NCI-H510A treated with DMSO at 0.1 percent for 48 hours (cell line): ENCODE data around the gene DCTN2.
A peak's percentile ranks its signal among the peaks of the same experiment; 100 is the strongest.
"Not testable (repeated sequence)": the region's sequence is repeated elsewhere in the genome, so short reads cannot be mapped to it uniquely, and the experiment has no call there.

Experiments
- DNase-seq: peaks from one replicate; lab custom pipeline; 2025; lab: John Stamatoyannopoulos, UW

Gene DCTN2

DNA sequence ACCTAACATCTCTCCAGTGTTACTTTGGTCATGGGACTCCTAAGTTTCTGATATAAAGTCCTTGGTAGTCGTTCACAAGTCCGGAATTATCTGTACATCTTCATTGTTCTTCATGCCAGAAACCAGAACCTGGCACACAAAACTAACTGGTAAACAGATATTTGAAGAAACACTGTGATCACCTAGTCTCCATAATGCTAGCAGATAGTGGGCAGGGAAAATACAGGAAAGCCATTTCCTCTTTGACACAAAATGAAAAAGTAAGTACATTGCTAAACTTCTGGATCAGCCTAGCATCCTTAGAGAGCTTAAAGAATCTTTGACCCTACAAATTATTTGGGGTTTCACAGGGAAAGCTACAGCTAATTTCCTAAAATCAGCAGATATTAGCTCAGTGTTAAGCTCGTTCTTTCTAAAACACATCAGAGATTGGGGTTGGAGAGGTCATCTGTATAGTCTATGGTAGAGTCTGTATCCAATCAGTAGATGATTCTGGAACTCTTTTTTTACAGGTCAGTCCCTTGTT lies 31.5 kb downstream of the DCTN2 start:
- no peak for DNase-seq

DNA sequence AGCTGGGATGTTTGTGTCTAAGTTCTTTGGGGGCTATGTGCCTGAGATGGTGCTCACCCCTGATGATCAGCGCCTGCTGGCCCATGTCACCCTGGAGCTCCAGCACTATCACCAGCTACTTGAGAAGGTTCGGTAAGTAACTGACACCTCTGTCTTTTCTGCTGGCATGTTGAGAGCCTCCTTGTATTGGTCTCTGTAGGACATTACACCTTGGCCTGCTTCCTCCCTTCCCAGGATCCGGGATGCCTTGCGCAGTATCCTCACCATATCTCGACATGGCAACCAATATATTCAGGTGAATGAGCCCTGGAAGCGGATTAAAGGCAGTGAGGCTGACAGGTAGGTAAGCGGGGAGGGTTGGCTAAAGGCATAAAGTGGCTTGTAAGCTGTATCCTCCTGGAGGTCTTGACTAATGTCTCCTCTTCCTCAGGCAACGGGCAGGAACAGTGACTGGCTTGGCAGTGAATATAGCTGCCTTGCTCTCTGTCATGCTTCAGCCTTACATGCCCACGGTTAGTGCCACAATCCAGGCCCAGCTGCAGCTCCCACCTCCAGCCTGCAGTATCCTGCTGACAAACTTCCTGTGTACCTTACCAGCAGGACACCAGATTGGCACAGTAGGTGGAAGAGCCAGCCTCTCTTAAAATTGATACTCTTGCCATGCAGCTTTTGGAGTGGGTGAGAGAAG lies 32.1 kb downstream of the DCTN2 start:
- DNase-seq, result peak; percentile 47

DNA sequence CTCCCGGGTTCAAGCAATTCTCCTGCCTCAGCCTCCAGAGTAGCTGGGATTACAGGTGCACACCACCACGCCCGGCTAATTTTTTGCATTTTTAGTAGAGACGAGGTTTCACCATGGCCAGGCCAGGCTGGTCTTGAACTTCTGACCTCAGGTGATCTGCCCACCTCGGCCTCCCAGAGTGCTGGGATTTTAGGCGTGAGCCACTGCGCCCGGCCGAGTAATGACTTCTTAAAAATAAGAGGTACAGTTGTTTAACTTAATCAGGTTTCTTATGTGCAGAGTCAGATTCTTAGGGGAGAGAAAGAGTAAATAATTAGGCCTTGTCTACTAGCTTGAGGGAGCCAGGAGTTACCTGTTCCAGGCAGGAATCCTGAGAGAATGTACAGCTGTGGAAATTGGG lies 32.7 kb downstream of the DCTN2 start:
- not testable (repeated sequence) for DNase-seq

DNA sequence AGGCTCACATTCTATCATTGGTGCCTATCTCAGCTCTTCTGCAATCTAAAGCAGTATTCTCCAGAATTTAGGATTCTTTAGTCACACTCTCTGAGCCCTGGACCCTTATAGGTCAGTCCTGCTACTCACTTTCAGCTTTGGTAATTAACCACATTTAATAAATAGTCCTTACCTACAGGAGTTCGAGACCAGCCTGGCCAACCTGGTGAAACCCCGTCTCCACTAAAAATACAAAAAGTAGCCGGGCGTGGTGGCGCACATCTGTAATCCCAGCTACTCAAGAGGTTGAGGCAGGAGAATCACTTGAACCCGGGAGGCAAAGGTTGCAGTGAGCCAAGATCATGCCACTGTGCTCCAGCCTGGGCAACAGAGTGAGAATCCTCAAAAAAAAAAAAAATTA lies 33.3 kb downstream of the DCTN2 start:
- not testable (repeated sequence) for DNase-seq

DNA sequence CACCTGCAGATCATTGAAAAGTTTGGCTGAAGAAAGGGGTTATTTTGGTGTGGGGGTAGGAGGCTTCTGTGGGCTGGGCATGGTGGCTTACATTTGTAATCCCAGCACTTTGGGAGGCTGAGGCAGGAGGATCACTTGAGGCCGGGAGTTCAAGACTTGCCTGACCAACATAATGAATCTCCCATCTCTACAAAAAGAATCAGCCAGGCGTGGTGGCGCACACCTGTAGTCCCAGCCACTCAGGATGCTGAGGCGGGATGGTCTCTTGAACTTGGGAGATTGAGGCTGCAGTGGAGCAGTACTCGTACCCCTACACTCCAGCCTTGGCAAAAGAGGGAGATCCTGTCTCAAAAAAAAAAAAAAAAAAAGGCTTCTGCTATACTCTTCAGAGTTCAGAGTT lies 33.7 kb downstream of the DCTN2 start:
- DNase-seq, result no peak

DNA sequence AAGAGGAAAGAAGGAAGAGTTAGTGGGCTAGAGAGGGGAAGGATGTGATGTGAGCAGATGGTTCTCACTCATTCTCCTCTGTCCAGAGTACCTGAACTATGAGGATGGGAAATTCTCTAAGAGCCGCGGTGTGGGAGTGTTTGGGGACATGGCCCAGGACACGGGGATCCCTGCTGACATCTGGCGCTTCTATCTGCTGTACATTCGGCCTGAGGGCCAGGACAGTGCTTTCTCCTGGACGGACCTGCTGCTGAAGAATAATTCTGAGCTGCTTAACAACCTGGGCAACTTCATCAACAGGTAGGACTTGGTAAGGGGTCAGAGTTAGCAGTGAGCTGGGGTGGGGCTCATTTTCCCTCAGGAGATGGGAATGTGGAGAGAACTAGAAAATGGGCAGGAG lies 34.3 kb downstream of the DCTN2 start:
- DNase-seq, result no peak

DNA sequence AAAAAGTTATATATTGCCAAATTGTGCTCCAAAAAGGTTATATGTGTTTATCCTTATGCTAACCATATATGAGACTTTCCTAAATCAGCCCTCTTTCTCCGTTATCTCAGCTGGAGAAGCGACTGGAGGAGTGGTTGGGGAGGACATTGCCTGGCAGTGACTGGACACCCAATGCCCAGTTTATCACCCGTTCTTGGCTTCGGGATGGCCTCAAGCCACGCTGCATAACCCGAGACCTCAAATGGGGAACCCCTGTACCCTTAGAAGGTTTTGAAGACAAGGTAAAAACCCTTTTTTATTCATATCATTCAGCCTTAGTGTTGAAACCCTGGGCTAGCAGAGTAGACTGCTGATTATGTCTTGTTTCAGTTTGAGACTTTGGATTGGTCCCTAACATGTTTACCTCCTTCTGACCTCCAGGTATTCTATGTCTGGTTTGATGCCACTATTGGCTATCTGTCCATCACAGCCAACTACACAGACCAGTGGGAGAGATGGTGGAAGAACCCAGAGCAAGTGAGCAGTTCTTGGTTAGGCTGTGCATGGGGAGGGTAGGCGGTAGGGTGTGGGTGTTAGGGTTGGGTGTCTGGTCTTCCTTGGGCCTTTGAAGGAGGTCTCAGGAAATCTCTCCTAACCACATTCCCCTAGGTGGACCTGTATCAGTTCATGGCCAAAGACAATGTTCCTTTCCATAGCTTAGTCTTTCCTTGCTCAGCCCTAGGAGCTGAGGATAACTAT lies 35.2 kb downstream of the DCTN2 start:
- no peak for DNase-seq

DNA sequence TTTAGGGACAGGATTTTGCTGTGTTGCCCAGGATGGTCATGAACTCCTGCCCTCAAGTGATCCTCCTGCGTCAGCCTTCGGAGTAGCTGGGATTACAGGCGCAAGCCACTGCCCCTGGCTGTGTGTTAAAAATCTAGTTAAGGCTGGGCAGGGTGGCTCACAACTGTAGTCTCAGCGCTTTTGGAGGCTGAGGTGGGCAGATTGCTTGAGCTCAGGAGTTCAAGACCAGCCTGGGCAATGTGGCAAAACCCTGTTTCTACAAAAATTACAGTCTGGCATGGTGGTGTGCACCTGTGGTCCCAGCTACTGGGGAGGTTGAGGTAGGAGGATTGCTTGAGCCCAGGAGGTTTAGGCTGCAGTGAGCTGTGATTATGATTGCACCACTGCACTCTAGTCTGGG lies 35.8 kb downstream of the DCTN2 start:
- DNase-seq, result no peak

DNA sequence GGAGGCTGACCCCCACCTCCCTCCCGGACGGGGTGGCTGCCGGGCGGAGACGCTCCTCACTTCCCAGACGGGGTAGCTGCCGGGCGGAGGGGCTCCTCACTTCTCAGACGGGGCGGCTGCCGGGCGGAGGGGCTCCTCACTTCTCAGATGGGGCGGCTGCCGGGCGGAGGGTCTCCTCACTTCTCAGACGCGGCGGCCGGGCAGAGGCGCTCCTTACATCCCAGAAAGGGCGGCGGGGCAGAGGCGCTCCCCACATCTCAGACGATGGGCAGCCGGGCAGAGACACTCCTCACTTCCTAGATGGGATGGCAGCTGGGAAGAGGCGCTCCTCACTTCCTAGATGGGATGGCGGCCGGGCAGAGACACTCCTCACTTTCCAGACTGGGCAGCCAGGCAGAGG lies 39.2 kb downstream of the DCTN2 start:
- not testable (repeated sequence) for DNase-seq

DNA sequence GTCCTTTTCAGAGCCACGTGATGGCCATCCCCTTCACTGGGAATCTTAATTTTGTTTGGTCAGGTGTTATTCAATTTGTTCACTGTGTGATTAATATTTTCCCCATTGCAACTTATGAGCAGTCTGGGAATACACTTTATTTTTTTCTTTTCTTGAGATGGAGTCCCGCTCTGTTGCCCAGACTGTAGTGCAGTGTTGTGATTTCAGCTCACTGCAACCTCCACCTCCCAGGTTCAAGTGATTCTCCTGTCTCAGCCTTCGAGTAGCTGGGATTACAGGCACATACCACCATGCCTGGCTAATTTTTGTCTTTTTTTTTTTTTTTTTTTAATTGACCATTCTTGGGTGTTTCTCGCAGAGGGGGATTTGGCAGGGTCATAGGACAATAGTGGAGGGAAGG lies 40.5 kb downstream of the DCTN2 start:
- DNase-seq, result not testable (repeated sequence)

DNA sequence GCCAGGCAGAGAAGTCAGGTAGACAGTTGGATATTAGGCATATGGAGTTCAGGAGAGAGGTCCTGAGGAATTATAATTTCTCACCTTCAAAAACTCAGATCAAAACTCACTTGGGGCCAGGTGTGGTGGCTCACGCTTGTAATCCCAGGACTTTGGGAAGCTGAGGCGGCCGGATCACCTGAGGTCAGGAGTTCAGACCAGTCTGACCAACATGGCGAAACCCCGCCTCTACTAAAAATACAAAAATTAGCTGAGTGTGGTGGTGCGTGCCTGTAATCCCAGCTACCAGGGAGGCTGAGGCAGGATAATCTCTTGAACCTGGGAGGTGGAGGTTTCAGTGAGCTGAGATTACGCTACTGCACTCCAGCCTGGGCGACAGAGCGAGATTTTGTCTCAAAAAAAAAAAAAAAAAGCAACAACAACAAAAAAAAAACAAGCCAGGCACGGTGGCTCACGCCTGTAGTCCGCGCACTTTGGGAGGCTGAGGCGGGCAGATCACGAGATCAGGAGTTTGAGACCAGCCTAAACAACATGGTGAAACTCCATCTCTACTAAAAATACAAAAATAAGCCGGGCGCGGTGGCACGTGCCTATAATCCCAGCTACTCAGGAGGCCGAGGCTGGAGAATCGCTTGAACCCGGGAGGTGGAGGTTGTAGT lies 44.6 kb downstream of the DCTN2 start:
- DNase-seq, result not testable (repeated sequence)

DNA sequence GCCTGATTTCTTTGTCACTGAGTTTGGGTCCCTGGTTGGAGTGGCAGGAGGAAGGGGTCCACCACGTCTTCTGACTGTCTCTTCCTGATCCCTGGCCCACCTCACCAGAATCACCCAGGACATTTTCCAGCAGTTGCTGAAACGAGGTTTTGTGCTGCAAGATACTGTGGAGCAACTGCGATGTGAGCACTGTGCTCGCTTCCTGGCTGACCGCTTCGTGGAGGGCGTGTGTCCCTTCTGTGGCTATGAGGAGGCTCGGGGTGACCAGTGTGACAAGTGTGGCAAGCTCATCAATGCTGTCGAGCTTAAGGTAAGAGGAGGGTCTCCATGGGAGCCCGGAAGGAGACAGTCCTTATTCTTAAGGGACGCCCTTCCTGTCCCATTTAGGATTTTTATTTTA lies 46.8 kb downstream of the DCTN2 start:
- no peak for DNase-seq

DNA sequence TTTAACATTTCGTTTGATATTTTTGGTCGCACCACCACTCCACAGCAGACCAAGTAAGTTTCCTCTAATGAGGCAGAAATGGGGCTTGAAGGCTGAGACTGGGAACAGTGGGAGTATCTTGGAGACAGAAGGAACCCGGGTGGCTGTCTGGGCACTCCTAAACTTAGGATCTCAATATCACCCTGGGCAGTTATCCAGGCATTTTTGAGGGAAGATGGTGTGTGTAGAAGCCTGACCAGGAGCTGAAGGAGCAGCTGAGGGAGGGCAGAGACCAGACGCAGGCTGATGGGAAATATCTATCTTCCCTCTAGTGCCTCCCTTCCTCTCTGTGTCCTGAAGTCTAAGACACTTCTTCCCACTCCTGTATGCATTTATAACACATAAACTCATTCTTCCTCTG lies 48.4 kb downstream of the DCTN2 start:
- no peak for DNase-seq

DNA sequence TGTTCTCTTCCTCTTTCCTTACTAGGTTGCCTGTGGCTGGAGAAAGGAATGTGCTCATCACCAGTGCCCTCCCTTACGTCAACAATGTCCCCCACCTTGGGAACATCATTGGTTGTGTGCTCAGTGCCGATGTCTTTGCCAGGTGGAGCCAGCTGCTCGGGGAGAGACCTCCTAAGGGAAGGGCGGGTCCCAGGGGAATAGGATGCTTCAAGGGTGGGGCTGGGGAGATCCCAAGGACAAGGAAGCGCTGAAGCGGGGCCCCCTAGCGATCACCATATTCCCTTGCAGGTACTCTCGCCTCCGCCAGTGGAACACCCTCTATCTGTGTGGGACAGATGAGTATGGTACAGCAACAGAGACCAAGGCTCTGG lies 48.9 kb downstream of the DCTN2 start:
- DNase-seq, result no peak

DNA sequence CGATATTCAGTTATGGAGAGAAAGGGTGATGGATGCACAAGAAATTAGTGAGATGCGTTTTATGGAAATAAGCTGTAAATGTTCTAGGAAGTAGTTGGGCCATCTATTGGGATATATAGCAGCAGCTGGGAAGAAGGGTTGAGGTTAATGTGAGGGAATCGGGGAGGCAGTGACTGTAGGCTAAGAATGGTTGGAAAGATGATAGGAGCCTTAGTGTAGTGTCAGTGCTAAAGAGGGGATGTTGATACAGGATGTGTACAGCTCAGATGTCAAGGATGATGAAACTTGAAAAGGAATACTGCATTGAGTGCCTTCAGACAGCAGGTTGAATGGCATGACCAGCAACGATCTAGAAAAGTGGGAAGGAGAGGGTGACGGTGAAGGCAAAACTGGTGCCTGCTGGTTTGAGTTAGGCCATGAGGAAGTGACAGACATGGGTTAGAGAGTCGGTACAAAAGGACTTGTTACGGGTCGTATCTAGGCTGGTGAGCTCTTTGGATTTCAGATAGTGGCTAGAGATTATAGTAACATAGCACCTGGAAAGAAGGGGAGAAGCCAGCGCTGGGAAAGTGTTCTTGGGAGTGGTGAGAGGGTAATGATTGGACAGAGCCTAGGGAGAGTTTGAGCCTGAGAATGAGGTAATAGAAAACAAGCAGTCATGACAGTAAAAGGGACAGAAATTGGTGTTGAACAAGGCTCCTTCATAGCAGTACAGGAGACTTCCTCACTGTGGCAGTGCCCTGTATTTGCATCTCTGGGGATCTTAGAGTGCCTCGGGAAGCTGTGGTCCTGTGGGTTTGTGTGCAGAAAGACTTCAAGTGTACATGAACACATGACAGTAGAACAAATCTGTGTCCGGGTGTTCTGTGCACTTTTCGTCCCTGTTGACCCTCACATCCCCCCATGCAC lies 49.5 kb downstream of the DCTN2 start:
- no peak for DNase-seq

DNA sequence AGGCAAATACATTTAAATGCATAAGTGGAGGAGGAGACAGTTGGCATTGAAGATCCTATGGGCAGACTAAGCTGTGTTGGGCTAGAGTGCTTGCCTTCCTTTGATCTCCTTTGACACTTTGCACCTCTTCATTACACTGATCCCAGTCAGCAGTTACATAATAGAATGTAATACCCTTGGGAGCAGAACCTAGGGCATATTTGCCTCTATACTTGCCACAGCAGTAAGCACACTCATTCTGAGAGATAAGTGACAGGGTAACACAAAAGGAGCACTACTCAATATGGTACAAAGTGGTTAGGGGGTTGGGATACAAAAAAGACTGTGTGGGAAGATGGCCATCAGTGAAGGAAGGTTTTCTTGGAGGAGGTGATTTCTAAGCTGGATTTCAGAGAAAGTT lies 50.2 kb downstream of the DCTN2 start:
- no peak for DNase-seq

DNA sequence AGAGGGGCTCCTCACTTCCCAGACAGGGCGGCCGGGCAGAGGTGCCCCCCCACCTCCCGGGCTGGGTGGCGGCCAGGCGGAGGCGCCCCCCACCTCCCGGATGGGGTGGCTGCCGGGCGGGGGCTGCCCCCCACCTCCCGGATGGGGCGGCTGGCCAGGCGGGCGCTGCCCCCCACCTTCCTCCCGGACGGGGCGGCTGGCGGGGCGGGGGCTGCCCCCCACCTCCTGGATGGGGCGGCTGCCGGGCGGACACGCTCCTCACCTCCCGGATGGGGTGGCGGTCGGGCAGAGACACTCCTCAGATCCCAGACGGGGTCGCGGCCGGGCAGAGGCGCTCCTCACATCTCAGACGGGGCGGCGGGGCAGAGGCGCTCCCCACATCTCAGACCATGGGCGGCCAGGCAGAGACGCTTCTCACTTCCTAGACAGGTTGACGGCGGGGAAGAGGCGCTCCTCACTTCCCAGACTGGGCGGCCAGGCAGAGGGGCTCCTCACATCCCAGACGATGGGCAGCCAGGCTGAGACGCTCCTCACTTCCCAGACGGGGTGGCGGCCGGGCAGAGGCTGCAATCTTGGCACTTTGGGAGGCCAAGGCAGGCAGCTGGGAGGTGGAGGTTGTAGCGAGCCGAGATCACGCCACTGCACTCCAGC lies 51.8 kb downstream of the DCTN2 start:
- DNase-seq, result not testable (repeated sequence)

DNA sequence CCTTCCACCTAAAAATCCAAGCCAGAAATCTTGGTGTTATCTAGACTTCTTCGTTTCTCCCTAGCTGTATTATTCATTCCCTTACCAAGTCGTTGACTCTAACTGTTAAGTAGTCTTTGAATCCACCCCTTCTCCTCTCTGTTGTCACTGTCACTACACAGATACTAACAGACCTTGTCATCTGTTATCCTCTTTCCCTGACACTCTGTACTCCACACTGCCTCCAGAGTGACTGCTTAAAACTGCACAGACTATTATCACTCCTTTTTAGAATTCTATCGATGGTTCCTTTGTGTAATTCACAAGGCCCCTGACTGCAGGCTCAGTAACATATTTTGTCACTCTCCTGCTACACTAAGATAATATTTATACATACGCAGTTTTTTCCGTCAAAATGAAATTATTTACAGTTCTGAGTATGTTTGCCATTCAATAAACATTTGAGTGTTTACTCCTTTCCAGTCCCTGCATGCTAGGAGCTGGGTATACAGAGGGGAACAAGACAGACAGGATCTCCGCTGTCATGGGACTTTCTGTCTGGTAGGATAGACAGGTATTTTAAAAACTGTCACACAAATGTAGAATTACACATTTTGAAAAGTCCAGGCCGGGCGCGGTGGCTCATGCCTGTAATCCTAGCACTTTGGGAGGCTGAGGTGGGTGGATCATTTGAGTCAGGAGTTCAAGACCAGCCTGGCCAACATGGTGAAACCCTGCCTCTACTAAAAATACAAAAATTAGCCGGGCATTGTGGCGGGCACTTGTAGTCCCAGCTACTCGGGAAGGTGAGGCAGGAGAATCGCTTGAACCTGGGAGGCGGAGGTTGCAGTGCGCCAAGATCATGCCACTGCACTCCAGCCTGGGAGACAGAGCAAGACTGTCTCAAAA lies 55.4 kb downstream of the DCTN2 start:
- DNase-seq, result no peak

DNA sequence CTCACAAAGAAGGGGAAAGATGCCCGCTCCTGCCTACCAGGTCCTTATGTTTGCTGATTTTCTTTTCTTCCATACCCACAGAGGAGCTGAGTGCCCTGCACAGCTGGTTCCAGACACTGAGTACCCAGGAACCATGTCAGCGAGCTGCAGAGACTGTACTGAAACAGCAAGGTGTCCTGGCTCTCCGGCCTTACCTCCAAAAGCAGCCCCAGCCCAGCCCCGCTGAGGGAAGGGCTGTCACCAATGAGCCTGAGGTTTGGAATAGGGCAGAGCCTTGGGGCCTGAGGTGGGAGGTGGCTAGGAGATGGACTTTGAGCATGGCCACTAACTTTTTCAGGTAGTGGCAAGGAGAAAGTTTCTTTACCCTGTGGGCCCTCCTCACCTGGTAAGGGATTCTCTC lies 56.9 kb downstream of the DCTN2 start:
- no peak for DNase-seq

DNA sequence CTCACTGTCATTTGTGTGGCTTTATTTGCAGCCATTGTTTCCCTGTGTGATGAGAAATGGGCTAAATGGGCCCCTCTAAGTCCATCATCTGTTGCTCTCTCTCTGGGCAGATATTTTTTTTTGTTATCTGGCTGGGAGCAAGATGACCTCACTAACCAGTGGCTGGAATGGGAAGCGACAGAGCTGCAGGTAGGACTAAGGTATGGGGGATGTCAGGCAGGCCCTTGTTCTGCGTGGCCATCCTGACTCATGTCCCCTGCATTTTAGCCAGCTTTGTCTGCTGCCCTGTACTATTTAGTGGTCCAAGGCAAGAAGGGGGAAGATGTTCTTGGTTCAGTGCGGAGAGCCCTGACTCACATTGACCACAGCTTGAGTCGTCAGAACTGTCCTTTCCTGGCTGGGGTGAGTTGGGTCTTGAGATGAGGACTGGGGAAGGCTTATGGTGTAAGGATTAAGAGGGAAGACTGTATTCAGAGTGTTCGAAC lies 57.8 kb downstream of the DCTN2 start:
- no peak for DNase-seq
